ENCODE measurements around the gene CD52. TPM values are rescaled to one million over a fixed set of nuclear protein-coding genes. Genes with fewer than 3 reads are reported as not detected.

Gene CD52
- total and polyA plus RNA-seq, 2 of the 4 experiments (the other 2 are of a cell fraction), result 1.6 TPM; not detected in 1

DNA sequence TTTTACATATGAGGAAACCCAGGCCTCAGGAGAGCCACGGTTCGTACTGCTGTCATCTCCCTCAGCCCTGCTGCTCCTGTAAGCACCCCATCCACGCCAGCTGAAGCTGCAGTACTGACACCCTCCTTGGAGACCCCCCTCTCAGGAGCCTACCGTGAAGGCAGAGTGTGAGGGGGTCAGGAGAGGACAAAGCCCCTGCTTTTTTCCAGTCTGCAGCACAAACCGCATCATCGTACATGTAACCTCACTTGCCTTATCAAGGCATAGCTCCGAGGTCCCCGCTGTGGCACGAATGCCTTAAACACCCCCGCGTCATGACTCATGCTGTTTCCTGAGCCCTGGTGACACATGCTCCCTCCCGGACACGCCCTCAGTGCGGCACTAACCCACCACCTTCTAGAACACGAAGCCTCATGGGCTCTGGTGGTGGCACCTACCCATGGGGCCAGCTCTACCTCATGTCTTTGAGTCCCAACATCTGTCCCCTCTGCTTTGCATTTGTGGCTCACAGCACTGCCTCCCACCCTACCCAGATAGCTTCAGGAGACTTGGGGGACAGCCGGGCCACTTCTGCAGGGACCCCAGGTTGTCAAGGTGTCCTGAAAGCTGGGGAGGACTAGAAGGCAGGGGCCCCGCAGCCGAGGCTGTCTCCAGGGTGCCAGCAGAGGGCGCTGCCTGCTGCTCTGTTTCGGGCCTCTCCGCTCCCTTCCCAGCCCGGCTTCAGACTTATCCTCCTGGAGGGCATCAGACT lies 33.0 kb upstream of the CD52 start:
- peak overlapping the region; percentile 58 to 89 for H4K8ac ChIP-seq (ENCODE audit: low read depth in 2 of 2, low read length in 2 of 2)
- 0 out of 2 replicates have a peak overlapping the region, but pooled peaks have one; percentile 63 for H3K56ac ChIP-seq (ENCODE audit: extremely low read depth, insufficient read depth, low read length)
- peak overlapping the region; percentile 88 for H2AFZ ChIP-seq (replicated peaks; ENCODE audit: low read length, poor library complexity)
- H3K18ac ChIP-seq (ENCODE audit: low read depth, low read length), result peak overlapping the region; percentile 60
- H2BK120ac ChIP-seq (ENCODE audit: low read depth, low read length), result peak overlapping the region; percentile 97
- intact Hi-C loops (cut with micrococcal nuclease) (no loop called here), in situ Hi-C loops (cut with MboI; ENCODE audit: low sequenced_read_pairs) (no loop called here), dilution Hi-C loops (cut with HindIII; ENCODE audit: low sequenced_read_pairs, unreplicated experiment) (no loop called here)
- H3K4ac ChIP-seq (ENCODE audit: low read depth, low read length), result peak overlapping the region; percentile 98
- H2AK5ac ChIP-seq (ENCODE audit: low read depth, low read length), result peak overlapping the region; percentile 97
- POLR2A ChIA-PET (ENCODE audit: unreplicated experiment), result no interaction called here
- peak overlapping the region; percentile 35 for H3K4me2 ChIP-seq (ENCODE audit: low read depth, low read length)
- peaks cover 40% of the 10 kb centered on the region for H3K4me1 ChIP-seq (ENCODE audit: control insufficient read depth, insufficient read depth, low read length)
- peak overlapping the region; percentile 98 for H2BK5ac ChIP-seq (ENCODE audit: low read depth, low read length, poor library complexity, severe bottlenecking)
- H3K14ac ChIP-seq (replicated peaks; ENCODE audit: low read depth, low read length), result peak overlapping the region; percentile 93
- H4K20me1 ChIP-seq (ENCODE audit: insufficient read depth, low read length), result peaks cover 37% of the 10 kb centered on the region
- H3K36me3 ChIP-seq (ENCODE audit: control insufficient read depth, insufficient read depth, low read length), result peaks cover 20% of the 10 kb centered on the region
- DNase-seq (peak; percentile 97), ATAC-seq (ENCODE audit: low read depth) (peak; percentile 48)
- CTCF ChIA-PET, result interaction anchor here (1.1 to 1.5 kb wide), 4 partner anchors 10 to 51 kb away, joined by 3 to 5 read pairs (median 4); partner anchors contain the start of gene CEP85
- peak overlapping the region; percentile 84; the same call in 2 of the 3 replicates for H2BK15ac ChIP-seq (ENCODE audit: low read depth, low read length)
- peak overlapping the region; percentile 81 for H4K5ac ChIP-seq (ENCODE audit: low read depth, low read length)
- peak overlapping the region; percentile 43; the same call in 1 of the 2 replicates for H3K9ac ChIP-seq (ENCODE audit: low read depth, low read length)
- WGBS, 2 experiments (ENCODE audit: extremely low coverage in 2 of 2, insufficient read length in 1 of 2), result 0% methylated on average over 7 of the region's 22 CpGs; no CpG with 5 or more reads in 1 of the 2 experiments
- peak overlapping the region; percentile 96 for H4K91ac ChIP-seq (ENCODE audit: insufficient read depth, low read depth, low read length)
- H3K27ac ChIP-seq (ENCODE audit: insufficient read depth, low read length), result peak overlapping the region; percentile 91
- peaks cover 20 to 66% of the 10 kb centered on the region in 2 experiments for H3K79me1 ChIP-seq (ENCODE audit: low read depth in 1 of 2, low read length in 2 of 2)
- peak overlapping the region; percentile 98 for H2AK9ac ChIP-seq (replicated peaks; ENCODE audit: low read depth, low read length, poor library complexity)
- H2BK20ac ChIP-seq (ENCODE audit: low read depth, low read length), result peak overlapping the region; percentile 90
- BruUV-seq (replicated peaks), result no TSS peak
- no peaks in the 10 kb centered on the region for H3K27me3 ChIP-seq (ENCODE audit: control insufficient read depth, insufficient read depth, low read length)
- H3K23ac ChIP-seq (ENCODE audit: low read depth, low read length), result peak overlapping the region; percentile 96
- no peak overlapping the region for H3K4me3 ChIP-seq (ENCODE audit: insufficient read depth, low read depth, low read length)
- H3K9me3 ChIP-seq (ENCODE audit: control insufficient read depth, insufficient read depth, low read length), result no peaks in the 10 kb centered on the region
- H3K9me1 ChIP-seq (ENCODE audit: insufficient read depth, low read length), result peaks cover 41% of the 10 kb centered on the region
- TF ChIP-seq MAZ (IDR thresholded peaks at IDR 0.05; ENCODE audit: borderline replicate concordance, low read depth, low read length) (peak; percentile 47; the same call in 1 of the 2 replicates), RCOR1 (IDR thresholded peaks at IDR 0.05; ENCODE audit: insufficient replicate concordance, low read length) (no peak), USF2 (IDR thresholded peaks at IDR 0.05; ENCODE audit: low read depth, low read length) (peak; percentile 53; the same call in 1 of the 2 replicates), FOS (IDR thresholded peaks at IDR 0.05; ENCODE audit: low read depth, low read length) (peak; percentile 96), CEBPB (IDR thresholded peaks at IDR 0.05; ENCODE audit: low read depth, low read length) (no peak), POLR2A (IDR thresholded peaks at IDR 0.05; ENCODE audit: low read depth, low read length) (no peak), MAFK (IDR thresholded peaks at IDR 0.05; ENCODE audit: low read depth, low read length) (no peak), RFX5 (IDR thresholded peaks at IDR 0.05; ENCODE audit: low read depth, low read length) (no peak), ELK1 (IDR thresholded peaks at IDR 0.05; ENCODE audit: borderline replicate concordance, low read depth, low read length) (no peak), CHD1 (IDR thresholded peaks at IDR 0.05; ENCODE audit: low read depth, low read length) (no peak), SMC3 (IDR thresholded peaks at IDR 0.05; ENCODE audit: low read depth, low read length) (peak; percentile 2; the same call in 1 of the 2 replicates), NFE2L2 (IDR thresholded peaks at IDR 0.05; ENCODE audit: low read depth, low read length) (peak; percentile 20; the same call in 1 of the 2 replicates), CTCF (conservative IDR thresholded peaks at IDR 0.05; ENCODE audit: low read depth, low read length) (peak; percentile 59), RAD21 (IDR thresholded peaks at IDR 0.05; ENCODE audit: low read length) (peak; percentile 37)
